Effector memory CD4-positive, alpha-beta T cell (primary cell): ENCODE data around the gene CYTL1.

Experiments used
- DNase-seq, 3 donors: peaks; one replicate each; pipeline ENCODE4 v3.0.0-alpha.2; 2020
- H3K27ac ChIP-seq: 2 replicates; pipeline ENCODE4 v1.7.0; 2013; ENCODE audit warnings: mild to moderate bottlenecking, low read length, moderate library complexity; ENCODE audit not compliant: insufficient read depth, poor library complexity, severe bottlenecking
- H3K27me3 ChIP-seq: replicated peaks from 2 replicates; pipeline ENCODE4 v1.7.0; 2013; ENCODE audit warnings: mild to moderate bottlenecking, low read length; ENCODE audit not compliant: insufficient read depth, control insufficient read depth, poor library complexity, severe bottlenecking
- H3K36me3 ChIP-seq: 2 replicates; pipeline ENCODE4 v1.7.0; 2013; ENCODE audit warnings: mild to moderate bottlenecking, low read length, moderate library complexity; ENCODE audit not compliant: control insufficient read depth, insufficient read depth
- H3K4me1 ChIP-seq: 2 replicates; pipeline ENCODE4 v1.7.0; 2013; ENCODE audit warnings: low read length, mild to moderate bottlenecking; ENCODE audit not compliant: control insufficient read depth, insufficient read depth, poor library complexity, severe bottlenecking
- H3K4me3 ChIP-seq: 2 replicates; pipeline ENCODE4 v1.7.0; 2013; ENCODE audit warnings: low read length, low read depth, mild to moderate bottlenecking; ENCODE audit not compliant: insufficient read depth, poor library complexity, severe bottlenecking
- H3K9me3 ChIP-seq: 2 replicates; pipeline ENCODE4 v1.7.0; 2013; ENCODE audit warnings: mild to moderate bottlenecking, low read length, moderate library complexity; ENCODE audit not compliant: control insufficient read depth

The CYTL1 gene

DNA sequence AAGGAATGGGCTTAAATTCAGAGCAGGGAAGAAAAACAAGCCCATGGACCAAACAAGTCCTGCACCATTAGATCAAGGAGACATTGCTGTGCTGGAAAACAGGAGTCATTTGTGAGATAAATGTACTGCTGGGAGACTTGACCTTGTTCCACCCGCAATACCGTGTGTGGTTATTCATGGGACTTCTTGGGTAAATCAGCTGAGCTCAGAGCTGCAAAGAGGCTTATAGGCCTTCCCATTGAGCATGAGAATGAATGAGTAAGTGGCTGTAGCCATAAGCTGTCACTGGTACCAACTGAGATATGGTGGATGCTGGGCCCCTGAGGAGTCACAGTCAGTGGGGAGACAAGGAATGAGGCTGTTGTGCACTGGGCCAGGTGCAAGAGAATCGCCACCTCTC is 2.3 kb upstream of the CYTL1 start:
- no peaks in the 10 kb centered on the region for H3K27me3 ChIP-seq
- no peak overlapping the region for H3K4me3 ChIP-seq
- no peaks in the 10 kb centered on the region for H3K36me3 ChIP-seq
- H3K4me1 ChIP-seq, result no peaks in the 10 kb centered on the region
- no peaks in the 10 kb centered on the region for H3K9me3 ChIP-seq
- no peak overlapping the region for H3K27ac ChIP-seq
- no peak for DNase-seq

DNA sequence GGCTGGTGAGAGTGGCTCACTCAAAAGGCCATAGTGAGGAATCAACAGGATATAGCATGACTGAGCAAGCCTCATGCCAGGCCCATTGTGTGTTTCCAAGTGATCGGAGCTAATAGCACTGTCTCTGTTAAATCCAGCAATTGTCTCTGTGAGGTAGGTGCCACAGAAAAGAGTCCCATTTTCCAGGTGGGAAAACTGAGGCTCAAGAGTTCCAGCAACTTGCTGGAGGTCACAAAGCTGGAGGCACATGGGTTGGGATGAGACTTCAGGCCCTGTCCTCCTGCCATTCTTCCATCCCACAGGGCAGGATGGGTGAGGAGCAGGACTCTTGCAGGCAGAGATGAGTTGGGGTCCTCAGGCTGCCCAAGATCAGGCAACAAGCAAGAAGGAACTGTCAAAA is 1.1 kb upstream of the CYTL1 start:
- DNase-seq, result no peak
- H3K27ac ChIP-seq, result no peak overlapping the region
- H3K9me3 ChIP-seq, result no peaks in the 10 kb centered on the region
- no peaks in the 10 kb centered on the region for H3K4me1 ChIP-seq
- H3K4me3 ChIP-seq, result no peak overlapping the region
- no peaks in the 10 kb centered on the region for H3K27me3 ChIP-seq
- H3K36me3 ChIP-seq, result no peaks in the 10 kb centered on the region

DNA sequence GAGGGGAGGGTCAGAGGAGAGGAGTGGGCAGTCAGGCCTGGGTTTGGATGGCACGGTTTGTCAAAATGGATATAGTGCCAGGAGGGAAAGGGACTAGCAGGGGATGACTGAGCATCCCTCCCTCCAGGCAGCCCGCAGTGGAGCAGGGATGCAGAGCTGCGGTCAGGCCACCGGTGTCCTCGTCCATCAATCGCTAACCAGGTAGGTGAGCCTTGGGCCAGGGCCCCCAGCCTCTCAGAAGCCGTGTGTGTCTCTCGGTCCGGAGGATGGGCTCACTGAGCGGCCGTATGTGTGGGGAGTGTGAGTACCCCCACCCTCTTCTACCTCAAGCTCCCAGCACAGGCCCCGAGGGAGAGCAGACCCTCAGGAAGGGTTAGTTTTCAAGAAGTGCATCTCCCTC is 538 bp upstream of the CYTL1 start:
- H3K27me3 ChIP-seq, result no peaks in the 10 kb centered on the region
- H3K27ac ChIP-seq, result no peak overlapping the region
- no peak for DNase-seq
- no peaks in the 10 kb centered on the region for H3K36me3 ChIP-seq
- no peak overlapping the region for H3K4me3 ChIP-seq
- no peaks in the 10 kb centered on the region for H3K9me3 ChIP-seq
- H3K4me1 ChIP-seq, result no peaks in the 10 kb centered on the region

- no peak overlapping the region for H3K27ac ChIP-seq
- no peaks in the 10 kb centered on the region for H3K36me3 ChIP-seq
- DNase-seq, result no peak
- H3K4me1 ChIP-seq, result no peaks in the 10 kb centered on the region
- no peaks in the 10 kb centered on the region for H3K27me3 ChIP-seq
- no peak overlapping the region for H3K4me3 ChIP-seq
- H3K9me3 ChIP-seq, result no peaks in the 10 kb centered on the region
Observed at GRCh38 chr4:5018603-5019002, 655 bp downstream of the CYTL1 start.

GRCh38 chr4:5018096-5018495 is 1.2 kb downstream of the CYTL1 start:
- H3K9me3 ChIP-seq, result no peaks in the 10 kb centered on the region
- no peaks in the 10 kb centered on the region for H3K4me1 ChIP-seq
- DNase-seq, result no peak
- H3K36me3 ChIP-seq, result no peaks in the 10 kb centered on the region
- H3K27me3 ChIP-seq, result no peaks in the 10 kb centered on the region
- no peak overlapping the region for H3K4me3 ChIP-seq
- no peak overlapping the region for H3K27ac ChIP-seq

DNA sequence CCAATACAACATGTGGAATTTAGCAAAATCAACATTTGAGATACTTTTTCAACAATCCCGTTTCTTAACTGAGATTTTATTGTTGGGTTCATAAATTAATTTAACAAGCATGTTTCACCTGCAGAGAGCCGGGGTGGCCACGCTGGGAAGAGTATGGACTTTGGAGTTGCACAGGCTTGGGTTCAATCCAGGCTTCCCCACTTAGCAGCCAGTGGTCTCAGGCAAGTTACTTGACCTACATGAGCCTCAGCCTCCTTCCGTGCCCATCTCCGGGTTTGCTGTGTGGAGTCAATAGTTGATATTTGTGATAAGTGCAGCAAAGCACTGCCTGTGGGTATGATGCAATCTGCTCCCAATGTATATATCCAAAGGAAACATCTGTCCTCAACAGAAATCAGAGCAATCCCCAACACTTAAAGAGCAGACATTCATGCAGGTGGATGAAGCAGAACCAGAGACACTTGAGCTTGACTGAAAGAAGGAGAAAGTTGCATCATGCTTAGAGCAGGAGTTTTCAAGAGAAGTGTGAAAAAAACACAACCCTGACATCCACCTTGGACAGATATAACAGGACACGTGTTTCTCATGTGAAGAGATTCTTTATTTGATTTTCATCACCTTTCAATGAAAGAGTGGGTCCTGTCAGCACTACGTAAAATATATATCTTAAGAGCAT is 5.1 kb downstream of the CYTL1 start:
- no peaks in the 10 kb centered on the region for H3K4me1 ChIP-seq

DNA sequence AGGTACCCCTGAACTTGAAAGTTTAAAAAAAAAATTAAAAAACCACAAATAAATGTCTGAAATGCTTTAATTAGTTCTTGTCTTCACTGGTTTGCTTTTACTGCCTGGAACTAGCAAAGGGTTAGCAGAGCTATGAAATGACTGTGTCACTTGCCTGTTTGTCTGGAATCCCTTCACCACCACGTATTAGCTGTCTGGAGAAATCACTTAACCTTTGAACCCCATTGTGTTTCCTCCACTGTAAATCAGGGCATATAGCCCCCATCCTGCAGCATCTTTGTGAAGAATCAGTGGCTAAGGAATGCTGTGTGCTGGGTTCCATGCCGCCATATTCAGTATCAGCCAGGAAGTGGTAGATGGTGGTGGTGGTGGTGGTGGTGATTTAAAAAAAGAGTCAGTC is 6.3 kb downstream of the CYTL1 start:
- Histone ChIP-seq H3K4me3 (no peak overlapping the region), H3K36me3 (no peaks in the 10 kb centered on the region), H3K9me3 (no peaks in the 10 kb centered on the region), H3K4me1 (no peaks in the 10 kb centered on the region), H3K27ac (no peak overlapping the region), H3K27me3 (no peaks in the 10 kb centered on the region)
- DNase-seq, result no peak

More for the DNA sequence above, 5.1 kb downstream of the CYTL1 start:
- H3K9me3 ChIP-seq, result no peaks in the 10 kb centered on the region
- no peak overlapping the region for H3K4me3 ChIP-seq
- no peak for DNase-seq
- H3K27me3 ChIP-seq, result no peaks in the 10 kb centered on the region
- H3K27ac ChIP-seq, result no peak overlapping the region
- H3K36me3 ChIP-seq, result no peaks in the 10 kb centered on the region

- Histone ChIP-seq H3K27ac (no peak overlapping the region), H3K4me3 (no peak overlapping the region), H3K36me3 (no peaks in the 10 kb centered on the region), H3K27me3 (no peaks in the 10 kb centered on the region), H3K4me1 (no peaks in the 10 kb centered on the region), H3K9me3 (no peaks in the 10 kb centered on the region)
- DNase-seq, result no peak
Observed at GRCh38 chr4:5012244-5012898, 6.9 kb downstream of the CYTL1 start.

- no peaks in the 10 kb centered on the region for H3K36me3 ChIP-seq
- no peaks in the 10 kb centered on the region for H3K9me3 ChIP-seq
- no peaks in the 10 kb centered on the region for H3K4me1 ChIP-seq
- no peak overlapping the region for H3K27ac ChIP-seq
- H3K27me3 ChIP-seq, result no peaks in the 10 kb centered on the region
- no peak overlapping the region for H3K4me3 ChIP-seq
- DNase-seq, result no peak
Observed at GRCh38 chr4:5010984-5011383, 8.3 kb downstream of the CYTL1 start.

DNA sequence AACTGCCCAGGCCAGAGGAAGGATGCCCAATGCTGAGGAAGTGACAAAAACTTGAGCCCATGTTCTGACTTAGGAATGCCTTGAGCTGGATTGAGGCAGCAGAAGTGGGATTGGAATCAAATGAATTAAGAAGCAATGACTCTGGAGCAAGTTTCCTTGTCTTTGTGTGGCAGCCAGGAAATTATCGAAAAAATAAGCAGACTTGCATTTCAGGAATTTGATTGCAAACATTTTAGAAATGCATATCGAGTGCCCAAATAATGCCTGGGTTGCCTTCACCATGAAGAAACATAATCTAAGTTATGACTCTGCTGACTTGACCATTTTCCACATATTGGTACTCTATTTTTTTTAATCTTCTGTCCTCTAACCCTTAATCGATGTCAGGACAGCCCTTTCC is 9.5 kb downstream of the CYTL1 start:
- no peaks in the 10 kb centered on the region for H3K27me3 ChIP-seq
- DNase-seq, result no peak
- H3K27ac ChIP-seq, result no peak overlapping the region
- no peaks in the 10 kb centered on the region for H3K4me1 ChIP-seq
- no peaks in the 10 kb centered on the region for H3K9me3 ChIP-seq
- no peaks in the 10 kb centered on the region for H3K36me3 ChIP-seq
- H3K4me3 ChIP-seq, result no peak overlapping the region
